OCI-LY3 (cell line): ENCODE data around the gene TFF3.

Source experiments
- H2AFZ ChIP-seq: fragments of 200-600, 300-600 bp; shearing (Covaris generic); 2 replicates; pipeline ENCODE4 v1.6.0; 2014; ENCODE audit warnings: antibody characterized with exemption, low read depth, low read length
- H3K27ac ChIP-seq: fragments of 200-600, 300-600 bp; sonication (generic); 2 replicates; pipeline ENCODE4 v1.5.1; 2014; ENCODE audit warnings: mild to moderate bottlenecking, low read length, moderate library complexity, mixed read lengths
- H3K27me3 ChIP-seq: fragments of 200-600, 300-600 bp; sonication (generic); 2 replicates; pipeline ENCODE4 v1.6.1; 2014; ENCODE audit warnings: low read depth, low read length, mixed read lengths
- H3K36me3 ChIP-seq: fragments of 200-600, 300-600 bp; sonication (generic); replicated peaks from 2 replicates; pipeline ENCODE3; 2014; ENCODE audit warnings: low read depth, low read length, mixed read lengths
- H3K4me1 ChIP-seq: fragments of 300-600, 200-600 bp; sonication (generic); 2 replicates; pipeline ENCODE4 v1.6.1; 2014; ENCODE audit warnings: low read length, mixed read lengths
- H3K4me2 ChIP-seq: fragments of 200-600, 300-600 bp; sonication (generic); 2 replicates; pipeline ENCODE4 v1.6.1; 2014; ENCODE audit warnings: low read length, mixed read lengths
- H3K4me3 ChIP-seq: fragments of 300-600, 200-600 bp; sonication (generic); 2 replicates; pipeline ENCODE4 v1.5.1; 2014; ENCODE audit warnings: antibody characterized with exemption, mild to moderate bottlenecking, low read length, moderate library complexity
- H3K79me2 ChIP-seq: fragments of 300-600, 200-600 bp; shearing (Covaris generic); 2 replicates; pipeline ENCODE4 v1.6.1; 2014; ENCODE audit warnings: mild to moderate bottlenecking, low read length, mixed read lengths
- H3K9ac ChIP-seq: fragments of 300-600, 200-600 bp; shearing (Covaris generic); 2 replicates; pipeline ENCODE4 v1.6.0; 2014; ENCODE audit warnings: mild to moderate bottlenecking, low read length, moderate library complexity
- H3K9me3 ChIP-seq: fragments of 200-600, 300-600 bp; shearing (Covaris generic); 2 replicates; pipeline ENCODE4 v1.6.1; 2014; ENCODE audit warnings: low read length, mixed read lengths; ENCODE audit not compliant: insufficient read depth
- H4K20me1 ChIP-seq: fragments of 200-600, 300-600 bp; sonication (generic); 2 replicates; pipeline ENCODE4 v1.6.1; 2016; ENCODE audit warnings: low read length, mixed read lengths; ENCODE audit not compliant: insufficient read depth
- EZH2phosphoT487 ChIP-seq: fragments of 200-600 bp; shearing (Covaris generic); IDR thresholded peaks from 2 replicates; pipeline ENCODE4 v1.6.1; 2018; ENCODE audit warnings: antibody characterized with exemption, mixed run types, low read depth
- TF ChIP-seq, protein P1 (sequence below): fragments of 200-600, 300-600 bp; sonication (generic); IDR thresholded peaks from 2 replicates; pipeline ENCODE4 v1.5.1; 2014; ENCODE audit warnings: antibody characterized with exemption, low read length, low read depth

Gene TFF3

DNA sequence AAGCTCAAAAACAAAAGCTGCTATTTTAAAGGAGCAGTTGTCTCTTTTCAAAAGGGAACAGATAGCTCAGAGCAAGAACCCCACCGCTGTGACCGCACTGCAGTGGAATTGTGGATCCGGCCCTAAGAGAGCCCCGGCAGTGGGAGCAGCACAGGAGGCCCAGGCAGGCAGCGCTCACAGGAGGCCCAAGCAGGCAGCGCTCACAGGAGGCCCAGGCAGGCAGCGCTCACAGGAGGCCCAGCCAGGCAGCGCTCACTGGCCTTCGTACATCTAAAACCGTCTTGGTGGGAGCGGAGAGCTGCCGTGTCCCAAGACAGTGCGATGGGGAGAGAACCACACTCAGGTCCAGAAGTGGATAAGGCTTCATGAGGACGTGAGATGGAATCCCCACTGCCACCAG, 4.0 kb downstream of the TFF3 start:
- Histone ChIP-seq H3K9ac (no peak overlapping the region), H4K20me1 (no peaks in the 10 kb centered on the region), H3K36me3 (no peaks in the 10 kb centered on the region), H3K79me2 (no peaks in the 10 kb centered on the region), H2AFZ (no peak overlapping the region), H3K9me3 (no peaks in the 10 kb centered on the region), H3K27me3 (peaks cover 23% of the 10 kb centered on the region; the same call in 1 of the 2 replicates), H3K4me3 (no peak overlapping the region), H3K4me1 (peaks cover 5% of the 10 kb centered on the region), H3K4me2 (no peak overlapping the region), H3K27ac (no peak overlapping the region)
- TF ChIP-seq, protein P1, sequence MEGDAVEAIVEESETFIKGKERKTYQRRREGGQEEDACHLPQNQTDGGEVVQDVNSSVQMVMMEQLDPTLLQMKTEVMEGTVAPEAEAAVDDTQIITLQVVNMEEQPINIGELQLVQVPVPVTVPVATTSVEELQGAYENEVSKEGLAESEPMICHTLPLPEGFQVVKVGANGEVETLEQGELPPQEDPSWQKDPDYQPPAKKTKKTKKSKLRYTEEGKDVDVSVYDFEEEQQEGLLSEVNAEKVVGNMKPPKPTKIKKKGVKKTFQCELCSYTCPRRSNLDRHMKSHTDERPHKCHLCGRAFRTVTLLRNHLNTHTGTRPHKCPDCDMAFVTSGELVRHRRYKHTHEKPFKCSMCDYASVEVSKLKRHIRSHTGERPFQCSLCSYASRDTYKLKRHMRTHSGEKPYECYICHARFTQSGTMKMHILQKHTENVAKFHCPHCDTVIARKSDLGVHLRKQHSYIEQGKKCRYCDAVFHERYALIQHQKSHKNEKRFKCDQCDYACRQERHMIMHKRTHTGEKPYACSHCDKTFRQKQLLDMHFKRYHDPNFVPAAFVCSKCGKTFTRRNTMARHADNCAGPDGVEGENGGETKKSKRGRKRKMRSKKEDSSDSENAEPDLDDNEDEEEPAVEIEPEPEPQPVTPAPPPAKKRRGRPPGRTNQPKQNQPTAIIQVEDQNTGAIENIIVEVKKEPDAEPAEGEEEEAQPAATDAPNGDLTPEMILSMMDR: no peak
- TF ChIP-seq EZH2phosphoT487: no peak

DNA sequence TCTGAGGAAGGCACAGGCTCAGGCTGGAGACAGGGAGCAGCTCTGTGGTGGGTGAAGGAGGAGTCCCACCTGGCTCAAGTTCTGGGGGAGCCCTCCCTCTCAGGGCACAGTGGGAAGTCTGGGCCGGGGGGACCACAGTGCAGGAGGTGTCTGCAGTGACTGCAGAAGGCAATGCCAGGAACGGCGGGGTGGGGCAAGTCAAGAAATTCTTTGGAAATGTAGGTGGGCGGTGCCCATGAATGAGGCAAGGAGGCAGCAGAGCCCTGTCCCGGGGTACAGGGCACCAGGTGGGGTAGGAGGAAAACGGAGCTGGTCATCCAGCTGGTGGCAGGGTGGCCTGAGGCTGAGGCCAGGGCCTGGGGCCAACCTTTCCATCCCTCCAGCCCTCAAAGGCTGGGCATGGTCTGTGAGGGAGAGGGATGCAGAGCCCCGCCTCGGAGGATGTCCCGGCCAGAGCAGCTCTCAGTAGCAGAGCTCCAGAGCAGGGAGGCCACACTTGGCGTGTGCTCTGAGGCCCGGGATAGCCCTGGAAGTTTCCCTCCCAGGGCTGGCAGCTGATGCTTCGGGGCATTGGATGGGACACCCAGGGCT, 4.7 kb downstream of the TFF3 start:
- H3K9me3 ChIP-seq: no peaks in the 10 kb centered on the region
- no peaks in the 10 kb centered on the region for H3K79me2 ChIP-seq
- no peak overlapping the region for H3K9ac ChIP-seq
- no peak overlapping the region for H3K4me3 ChIP-seq
- peaks cover 22% of the 10 kb centered on the region; the same call in 1 of the 2 replicates for H3K27me3 ChIP-seq
- H3K4me1 ChIP-seq: peaks cover 5% of the 10 kb centered on the region
- H2AFZ ChIP-seq: no peak overlapping the region
- H4K20me1 ChIP-seq: no peaks in the 10 kb centered on the region
- no peak overlapping the region for H3K4me2 ChIP-seq
- no peak overlapping the region for H3K27ac ChIP-seq
- H3K36me3 ChIP-seq: no peaks in the 10 kb centered on the region
- TF ChIP-seq, protein P1: no peak
- no peak for TF ChIP-seq EZH2phosphoT487

DNA sequence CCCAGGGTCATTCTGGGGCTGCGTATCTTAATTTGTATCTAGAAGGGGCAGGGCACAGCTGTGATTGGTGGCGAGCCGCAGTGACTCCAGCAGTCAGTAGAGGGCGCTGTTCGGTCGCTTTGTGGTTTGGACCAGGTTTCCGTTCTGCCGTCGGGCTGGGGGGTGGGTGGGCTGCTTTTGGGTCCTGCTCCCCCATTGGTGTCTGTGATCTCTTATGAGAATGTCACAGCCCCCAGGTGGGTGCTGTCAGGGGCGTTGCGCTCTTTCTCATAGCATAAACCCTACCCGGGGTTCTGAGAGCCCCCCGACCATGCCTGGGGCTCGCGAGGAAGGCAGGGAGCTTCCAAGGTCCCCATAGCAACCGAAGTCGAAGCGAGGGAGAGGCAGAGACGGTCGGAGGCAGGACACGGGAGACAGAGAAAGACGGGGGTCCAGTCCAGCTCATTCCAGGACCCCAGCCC, 5.4 kb downstream of the TFF3 start:
- Histone ChIP-seq H3K27me3 (peaks cover 19% of the 10 kb centered on the region; the same call in 1 of the 2 replicates), H3K79me2 (no peaks in the 10 kb centered on the region), H3K4me3 (peak overlapping the region; percentile 65), H4K20me1 (no peaks in the 10 kb centered on the region), H3K9me3 (no peaks in the 10 kb centered on the region), H3K4me2 (peak overlapping the region; percentile 91), H3K9ac (peak overlapping the region; percentile 19; the same call in 1 of the 2 replicates), H3K36me3 (no peaks in the 10 kb centered on the region), H3K27ac (no peak overlapping the region), H3K4me1 (peaks cover 5% of the 10 kb centered on the region), H2AFZ (peak overlapping the region; percentile 60; the same call in 1 of the 2 replicates)
- TF ChIP-seq, protein P1: peak; percentile 70
- TF ChIP-seq EZH2phosphoT487: no peak

DNA sequence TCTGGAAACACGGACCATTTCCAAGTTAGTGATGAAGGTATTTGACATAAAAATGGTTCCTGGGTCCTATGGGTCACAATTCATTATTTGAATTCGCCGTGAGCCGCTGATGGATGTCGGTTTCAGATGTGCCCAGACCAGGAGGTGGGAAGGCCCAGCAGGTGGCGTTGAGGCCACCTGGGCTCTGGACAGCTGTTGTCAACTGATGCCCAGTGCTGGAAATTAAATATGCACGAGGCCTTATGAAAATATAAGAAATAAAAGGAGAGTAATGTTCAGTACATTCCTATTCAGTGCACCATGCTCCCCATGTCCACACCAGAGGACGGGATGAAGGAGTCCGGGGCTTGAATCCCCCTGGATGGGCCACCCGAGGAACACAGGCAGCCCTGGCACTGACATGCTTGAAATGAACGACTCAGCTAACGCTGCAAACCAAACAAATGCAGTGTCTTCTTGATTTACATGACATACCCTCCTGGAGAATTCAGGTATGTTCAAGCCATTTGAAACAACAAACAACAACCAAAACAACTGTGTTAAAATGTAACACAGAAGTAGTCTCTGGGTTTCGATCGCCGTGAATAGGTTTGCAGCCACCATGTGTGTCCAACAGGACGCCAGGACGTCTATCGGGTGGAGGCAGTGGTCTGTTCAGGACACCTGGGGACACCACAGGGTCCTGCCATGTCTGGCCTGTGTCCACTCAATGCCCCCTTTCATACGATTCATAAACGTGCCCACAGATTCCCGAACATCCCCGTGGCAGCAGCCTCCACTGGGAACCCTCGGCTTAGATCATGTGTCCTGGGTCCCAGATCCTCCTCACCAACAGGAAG, 6.1 kb downstream of the TFF3 start:
- Histone ChIP-seq H3K27ac (no peak overlapping the region), H3K9me3 (no peaks in the 10 kb centered on the region), H3K36me3 (no peaks in the 10 kb centered on the region), H3K79me2 (no peaks in the 10 kb centered on the region), H3K9ac (peak overlapping the region; percentile 19; the same call in 1 of the 2 replicates), H3K4me2 (peak overlapping the region; percentile 91), H3K4me1 (peaks cover 5% of the 10 kb centered on the region), H4K20me1 (no peaks in the 10 kb centered on the region), H3K4me3 (peak overlapping the region; percentile 65), H3K27me3 (peaks cover 21% of the 10 kb centered on the region; the same call in 1 of the 2 replicates), H2AFZ (peak overlapping the region; percentile 60; the same call in 1 of the 2 replicates)
- TF ChIP-seq, protein P1: no peak; the same call in 1 of the 2 replicates
